H54 (cell line): ENCODE data around the gene C1orf232.

Experiments
- DNase-seq: peaks from one replicate; pipeline ENCODE4 v3.0.0; 2011; ENCODE audit warnings: low spot score, mixed read lengths; ENCODE audit not compliant: insufficient read length
- FAIRE-seq: peaks from 3 replicates; lab custom pipeline; 2011; peaks lifted over from hg19 to GRCh38; lab: Jason Lieb, UNC
- POLR2A ChIP-seq: IDR thresholded peaks from 2 replicates; pipeline ENCODE4 v1.6.1; 2011; ENCODE audit warnings: low read depth, mild to moderate bottlenecking, low read length

The C1orf232 gene

DNA sequence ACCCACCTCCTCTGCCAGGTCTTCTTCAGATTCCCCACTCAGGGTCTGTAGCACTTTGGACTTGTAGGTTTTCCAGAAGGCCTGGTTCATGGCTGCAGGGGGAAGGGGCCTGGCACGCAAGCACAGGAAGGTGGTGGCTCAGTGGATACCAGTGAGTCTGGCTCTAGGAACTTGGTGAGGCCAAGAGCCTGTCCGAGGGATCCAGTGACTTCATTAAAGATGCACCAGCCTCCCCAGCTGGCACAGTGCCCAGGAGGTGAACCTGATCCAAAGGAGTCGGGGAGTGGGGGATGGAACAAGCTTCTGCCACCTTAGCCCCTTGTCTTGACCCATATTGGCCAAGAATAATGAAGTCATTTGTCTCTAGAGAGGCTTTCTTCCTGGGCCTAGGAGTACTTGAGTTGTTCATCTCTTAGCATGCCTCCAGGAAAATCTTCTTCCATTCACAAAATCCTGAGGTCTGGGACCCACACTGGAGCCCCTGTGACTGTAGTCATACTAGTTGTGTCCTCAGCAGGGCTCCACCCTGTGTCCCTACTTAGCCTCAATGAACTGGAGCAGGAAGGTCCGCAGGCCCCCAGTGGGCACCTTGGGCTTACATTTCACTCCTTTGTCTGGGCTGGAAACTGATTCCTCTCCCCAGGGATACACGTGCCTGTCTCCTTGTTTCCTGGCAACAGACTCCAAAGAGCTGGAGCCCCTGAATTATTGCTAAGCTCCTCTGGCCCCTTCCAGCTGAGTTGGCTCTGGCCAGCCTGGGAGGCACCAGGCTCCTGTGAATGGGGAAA lies at the start of gene C1orf232:
C1orf232 (minus strand) TSS at position 554 of the 788 bp plus-strand sequence; CDS start at position 90, 464 bp downstream.
- DNase-seq: no peak
- FAIRE-seq: no peak
- TF ChIP-seq POLR2A: no peak

DNA sequence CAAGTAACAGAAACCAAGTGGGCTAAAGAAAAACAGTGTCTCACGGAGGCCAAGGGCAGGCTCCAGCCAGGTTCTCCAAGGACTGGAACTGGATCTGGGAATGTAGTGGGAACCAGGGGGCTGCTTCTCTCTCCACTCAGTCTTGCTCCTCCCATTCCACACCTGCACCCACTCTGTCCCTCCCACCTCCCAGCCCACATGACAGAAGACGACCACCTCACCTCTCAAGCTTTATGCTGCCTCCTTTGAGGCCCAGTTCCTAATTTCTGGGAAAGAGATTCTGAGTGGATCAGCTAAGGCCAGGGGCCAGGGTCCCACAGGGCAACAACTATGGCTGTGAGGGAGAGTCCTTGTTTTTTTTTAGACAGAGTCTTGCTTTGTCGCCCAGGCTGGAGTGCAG lies 46.5 kb upstream of the C1orf232 start:
- no peak for TF ChIP-seq POLR2A
- DNase-seq (no peak), FAIRE-seq (no peak)

DNA sequence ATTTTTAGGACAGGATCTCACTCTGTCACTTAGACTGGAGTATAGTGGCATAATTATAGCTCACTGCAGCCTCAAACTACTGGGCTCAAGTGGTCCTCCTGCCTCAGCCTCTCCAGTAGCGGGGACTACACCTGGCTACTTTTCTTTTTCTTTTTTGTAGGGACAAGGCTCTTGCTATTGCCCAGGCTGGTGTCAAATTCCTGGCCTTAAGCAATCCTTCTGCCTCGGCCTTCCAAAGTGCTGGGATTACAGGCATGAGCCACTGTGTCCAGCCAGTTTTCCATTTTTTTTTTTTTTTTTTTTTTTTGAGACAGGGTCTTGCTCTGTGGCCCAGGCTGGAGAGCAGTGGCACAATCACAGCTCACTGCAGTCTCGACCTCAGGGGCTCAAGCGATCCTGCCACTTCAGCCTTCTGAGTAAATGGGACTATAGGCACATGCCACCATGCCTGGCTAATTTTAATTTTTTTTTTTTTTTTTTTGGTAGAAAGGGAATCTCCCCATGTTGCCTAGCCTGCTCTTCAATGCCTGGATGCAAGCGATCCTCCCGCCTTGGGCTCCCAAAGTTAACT lies 44.7 kb upstream of the C1orf232 start:
- FAIRE-seq (no peak), DNase-seq (no peak)
- TF ChIP-seq POLR2A: no peak

DNA sequence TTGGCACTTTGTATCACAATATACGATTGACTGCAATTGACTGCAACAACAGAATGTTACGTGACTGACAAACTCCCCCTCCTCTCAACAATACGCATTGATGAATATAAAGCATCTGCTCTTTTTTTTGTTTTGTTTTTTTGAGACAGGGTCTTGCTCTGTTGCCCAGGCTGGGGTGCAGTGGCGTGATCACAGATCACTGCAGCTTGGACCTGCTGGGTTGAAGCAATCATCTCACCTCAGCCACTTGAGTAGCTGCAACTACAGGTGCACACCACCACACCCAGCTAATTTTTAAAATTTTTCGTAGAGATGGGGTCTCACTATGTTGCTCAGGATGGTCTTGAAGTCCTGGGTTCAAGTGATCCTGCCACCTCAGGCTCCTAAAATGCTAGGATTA lies 44.0 kb upstream of the C1orf232 start:
- no peak for DNase-seq
- FAIRE-seq: no peak
- no peak for TF ChIP-seq POLR2A

DNA sequence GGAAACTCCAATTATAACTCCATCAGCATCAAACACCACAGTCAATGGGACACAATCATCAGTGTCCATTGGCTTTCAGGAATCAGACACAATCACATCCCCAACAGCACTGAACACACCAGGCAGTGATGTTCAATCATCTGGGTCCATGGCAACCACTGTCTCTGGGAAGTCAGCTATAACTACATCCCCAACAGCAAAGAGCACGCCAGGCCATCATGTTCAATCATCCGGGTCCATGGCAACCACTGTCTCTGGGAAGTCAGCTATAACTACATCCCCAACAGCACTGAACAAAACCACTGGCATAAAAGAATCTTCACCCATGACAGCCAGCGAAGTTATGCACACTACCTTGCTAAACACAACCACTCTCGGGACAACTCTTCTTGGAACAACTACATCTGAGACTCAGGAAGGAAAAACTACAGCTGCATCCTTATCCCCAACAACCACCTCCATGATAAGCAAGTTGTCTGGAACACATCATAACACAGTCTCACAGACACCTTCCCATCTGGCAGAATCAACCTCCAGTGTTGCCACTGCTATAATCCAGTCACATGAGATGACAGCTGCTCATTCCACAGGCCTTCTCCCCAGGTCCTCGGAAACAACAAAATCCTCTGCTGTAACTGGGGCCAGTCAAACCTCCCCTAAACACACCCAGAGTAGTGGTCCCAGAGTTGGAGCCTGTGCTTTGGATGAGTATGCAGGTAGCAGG lies 41.5 kb upstream of the C1orf232 start:
- no peak for FAIRE-seq
- no peak for TF ChIP-seq POLR2A
- DNase-seq: no peak

DNA sequence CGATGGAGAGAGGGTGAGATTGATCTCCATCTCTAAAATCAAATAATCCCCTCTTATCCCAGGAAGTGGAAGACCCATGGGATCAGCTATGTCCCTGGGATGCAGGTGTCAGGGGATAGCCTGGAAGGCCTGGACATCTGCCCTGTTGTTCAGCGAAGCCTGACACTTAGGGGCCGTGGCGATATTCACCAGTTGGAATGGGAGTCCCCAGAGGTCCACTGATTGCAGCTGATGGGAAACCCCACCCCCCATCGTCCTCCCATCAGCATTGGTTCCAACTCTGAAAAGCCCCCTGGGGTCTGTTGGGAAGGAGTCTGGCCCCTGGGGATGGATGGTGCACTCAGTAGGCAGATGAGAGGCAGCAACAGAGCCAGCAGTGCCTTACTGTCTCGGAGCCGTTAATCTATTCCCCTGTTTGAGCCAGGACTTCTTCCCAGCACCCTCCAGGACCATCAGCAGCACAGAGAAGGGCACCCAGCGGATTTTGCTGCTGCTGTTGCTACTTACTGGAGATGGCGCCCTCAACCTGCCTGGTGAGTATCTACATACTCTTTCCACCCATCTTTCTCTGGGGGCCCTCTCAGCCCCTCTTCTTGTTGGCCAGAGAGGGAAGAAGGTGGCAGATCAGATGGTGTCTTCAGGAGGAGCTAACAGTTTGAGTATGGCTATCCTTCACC lies 35.0 kb upstream of the C1orf232 start:
- no peak for DNase-seq
- TF ChIP-seq POLR2A: no peak
- FAIRE-seq: no peak

DNA sequence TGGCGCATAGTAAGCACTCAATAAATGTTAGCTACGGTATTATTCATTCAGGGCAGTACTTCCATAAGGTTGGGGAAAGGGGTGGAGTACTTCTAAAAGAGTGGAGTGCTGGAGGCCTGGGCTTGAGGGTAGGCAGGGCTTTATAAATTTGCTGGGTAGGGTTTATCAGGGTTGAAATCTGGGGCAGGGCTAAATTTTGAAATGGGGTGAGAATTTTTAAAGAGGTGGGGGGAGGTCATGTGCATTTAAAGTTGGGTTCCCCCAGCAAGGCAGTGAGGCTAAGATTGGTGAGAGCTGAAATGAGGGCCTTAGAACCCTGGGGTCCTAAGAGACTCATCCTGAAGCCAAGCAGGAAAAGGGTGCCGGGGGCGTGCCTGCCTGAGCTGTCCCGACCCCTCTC lies 31.6 kb upstream of the C1orf232 start:
- no peak for DNase-seq
- FAIRE-seq: no peak
- TF ChIP-seq POLR2A: no peak

DNA sequence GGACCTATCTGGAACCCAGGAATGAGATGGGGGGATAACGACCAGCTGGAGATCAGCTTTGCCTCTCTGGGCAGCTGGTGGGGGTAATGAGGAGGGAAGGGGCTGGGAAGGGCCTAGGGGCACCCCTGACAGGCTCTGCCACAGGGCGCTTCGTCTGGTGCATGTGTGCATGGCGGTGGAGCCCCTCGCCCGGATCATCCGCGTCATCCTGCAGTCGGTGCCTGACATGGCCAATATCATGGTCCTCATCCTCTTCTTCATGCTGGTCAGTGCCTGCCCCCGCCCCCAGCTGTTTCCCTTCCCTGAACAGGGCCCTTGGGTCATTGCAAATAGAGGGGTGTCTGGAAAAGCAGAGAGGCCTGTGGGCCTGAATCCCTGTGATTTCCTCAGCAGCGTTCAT lies 29.1 kb upstream of the C1orf232 start:
- FAIRE-seq (no peak), DNase-seq (no peak)
- no peak for TF ChIP-seq POLR2A

DNA sequence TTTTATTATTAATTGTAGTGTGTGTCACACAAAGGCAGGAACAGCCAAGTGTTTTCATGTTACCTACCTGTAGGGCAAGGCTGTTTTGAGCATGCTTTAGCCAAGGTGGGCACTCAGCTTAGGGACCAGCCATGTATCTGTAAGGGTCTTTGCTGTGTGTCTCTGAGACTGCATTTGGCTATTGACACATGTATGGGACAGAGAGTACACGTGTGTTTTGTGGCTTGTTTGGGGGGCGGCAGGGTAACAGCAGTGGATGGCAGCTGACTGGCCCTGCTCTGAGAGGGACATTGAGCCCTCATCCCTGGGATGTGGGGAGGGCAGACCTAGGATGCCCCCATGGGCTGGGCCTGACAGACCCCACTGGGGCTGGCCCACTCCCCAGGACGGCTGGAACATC lies 28.5 kb upstream of the C1orf232 start:
- no peak for TF ChIP-seq POLR2A
- DNase-seq: no peak
- FAIRE-seq: no peak

DNA sequence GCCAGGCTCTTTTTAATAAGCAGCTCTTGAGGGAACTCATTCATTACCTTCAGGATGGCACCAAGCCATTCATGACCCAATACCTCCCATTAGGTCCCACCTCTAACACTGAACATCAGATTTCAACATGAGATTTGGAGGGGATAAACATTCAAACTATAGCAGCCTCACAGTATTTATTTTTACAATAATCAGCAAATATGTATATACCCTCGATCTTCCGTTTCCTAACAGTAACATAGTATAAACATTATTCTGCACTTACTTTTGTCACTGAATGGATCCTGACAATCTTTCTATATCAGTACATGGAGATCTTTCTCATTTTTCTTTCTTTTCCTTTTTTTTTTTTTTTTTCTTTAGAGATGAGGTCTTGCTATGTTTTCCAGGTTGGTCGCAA lies 27.0 kb upstream of the C1orf232 start:
- no peak for DNase-seq

DNA sequence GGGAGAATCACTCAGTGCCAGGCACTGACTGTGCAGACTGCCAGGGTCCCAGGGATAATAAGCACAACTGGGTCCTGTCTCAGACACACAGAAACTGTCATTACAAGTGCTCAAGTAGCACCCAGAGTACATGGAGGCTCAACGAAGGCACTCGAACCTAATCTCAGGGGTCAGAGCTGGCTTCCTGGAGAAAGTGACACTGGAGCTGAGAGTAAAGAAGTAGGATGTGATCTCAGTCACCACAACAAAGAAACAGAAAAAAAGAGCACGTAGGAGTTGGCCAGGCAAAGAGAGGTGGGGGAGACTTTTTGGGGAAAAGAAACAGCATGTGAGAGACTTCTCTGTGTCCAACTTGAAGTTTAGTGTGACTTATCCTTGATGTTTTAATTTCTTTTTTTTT lies 23.0 kb upstream of the C1orf232 start:
- DNase-seq (no peak), FAIRE-seq (no peak)
- TF ChIP-seq POLR2A: no peak

More for the DNA sequence above, 27.0 kb upstream of the C1orf232 start:
- FAIRE-seq: no peak
- TF ChIP-seq POLR2A: no peak

DNA sequence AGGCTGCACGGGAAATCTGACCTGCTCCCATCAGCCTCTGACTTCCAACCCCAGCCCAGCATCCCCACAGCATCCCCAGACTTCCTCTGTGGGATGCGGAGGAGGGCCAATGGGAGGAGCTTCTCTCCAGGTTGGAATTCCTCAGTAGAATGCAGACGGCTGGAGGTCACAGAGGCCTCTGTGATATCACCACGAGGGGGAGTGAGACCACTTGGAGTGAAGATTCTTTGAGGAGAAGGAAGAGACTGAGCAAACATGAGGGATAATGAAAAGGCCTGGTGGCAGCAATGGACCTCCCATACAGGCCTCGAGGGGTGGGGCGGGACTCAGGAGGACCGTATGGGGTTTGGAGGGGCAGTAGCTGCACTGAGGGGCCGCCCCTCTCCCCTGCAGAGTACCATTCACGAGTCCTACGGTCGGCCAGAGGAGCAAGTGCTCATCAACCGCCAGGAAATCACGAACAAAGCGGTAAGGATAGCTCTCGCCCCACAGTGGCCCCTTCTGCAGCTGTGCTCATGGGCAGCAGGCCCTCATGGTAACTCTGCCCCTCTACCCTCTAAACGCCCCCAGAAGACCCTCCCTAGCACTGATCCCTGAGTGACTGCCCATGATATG lies 21.7 kb upstream of the C1orf232 start, which contains the start of gene CATSPER4:
CATSPER4 (plus strand) TSS at position 230 of the 615 bp plus-strand sequence; CDS start at position 256, 26 bp downstream.
- DNase-seq (no peak), FAIRE-seq (no peak)
- TF ChIP-seq POLR2A: no peak

DNA sequence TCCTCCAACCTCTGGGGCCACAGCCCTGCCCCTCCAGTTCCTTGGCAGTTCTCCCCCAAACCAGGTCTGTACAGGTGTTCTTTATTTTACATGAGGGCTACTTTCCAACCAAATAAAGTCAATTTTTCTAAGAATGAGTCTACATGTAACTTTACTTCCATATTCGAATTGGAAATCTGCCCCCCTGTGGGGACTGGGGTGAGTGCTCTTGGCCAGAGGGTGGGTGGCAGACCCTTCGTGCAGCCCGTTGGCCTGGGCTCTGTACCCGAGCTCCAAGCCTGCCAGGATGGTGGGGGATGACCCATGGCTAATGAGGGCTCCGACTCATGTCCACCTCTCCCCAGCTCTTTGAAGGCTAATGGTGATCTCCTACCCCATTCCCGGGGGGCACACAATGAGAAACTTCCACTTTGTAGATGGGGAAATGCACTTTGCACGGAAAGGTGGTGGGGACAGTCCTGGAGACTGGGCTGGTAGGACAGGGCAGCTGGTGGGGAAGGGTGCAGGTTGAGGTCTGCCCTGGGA lies 21.1 kb upstream of the C1orf232 start:
- FAIRE-seq: no peak
- no peak for TF ChIP-seq POLR2A
- DNase-seq: no peak
